SKM-1 (cell line): Measurements from ENCODE around the gene SHFL.

Experiments
- DNase-seq: peaks from one replicate; lab custom pipeline; 2025; ENCODE audit not compliant: unreplicated experiment; lab: John Stamatoyannopoulos, UW

The SHFL gene

GRCh38 chr19:10085641-10086590 is at the start of gene SHFL:
Gene SHFL, plus strand, starts transcription at chr19:10086317. Its CDS starts 111 bp downstream, at chr19:10086428.
- peak; percentile 17 for DNase-seq

- no peak for DNase-seq
Observed at GRCh38 chr19:10036601-10037071, 49.5 kb upstream of the SHFL start.

GRCh38 chr19:10037367-10037766 is 48.8 kb upstream of the SHFL start:
- no peak for DNase-seq

- DNase-seq, result no peak
Observed at GRCh38 chr19:10037809-10038208, 48.3 kb upstream of the SHFL start.

GRCh38 chr19:10043286-10043927 is 42.7 kb upstream of the SHFL start:
- no peak for DNase-seq

- no peak for DNase-seq
Observed at GRCh38 chr19:10044390-10044789, 41.7 kb upstream of the SHFL start.

- DNase-seq, result no peak
Observed at GRCh38 chr19:10045371-10045770, 40.7 kb upstream of the SHFL start.

- DNase-seq, result no peak
Observed at GRCh38 chr19:10049626-10050025, 36.5 kb upstream of the SHFL start.

GRCh38 chr19:10052602-10053360 is 33.3 kb upstream of the SHFL start:
- DNase-seq, result no peak

GRCh38 chr19:10061717-10062310 is 24.3 kb upstream of the SHFL start:
- no peak for DNase-seq

- no peak for DNase-seq
Observed at GRCh38 chr19:10068205-10068604, 17.9 kb upstream of the SHFL start.

- no peak for DNase-seq
Observed at GRCh38 chr19:10069046-10069445, 17.1 kb upstream of the SHFL start.

- DNase-seq, result no peak
Observed at GRCh38 chr19:10070730-10071446, 15.2 kb upstream of the SHFL start.

- DNase-seq, result peak; percentile 11
Observed at GRCh38 chr19:10074153-10074552, 12.0 kb upstream of the SHFL start.

- DNase-seq, result no peak
Observed at GRCh38 chr19:10076535-10076934, 9.6 kb upstream of the SHFL start.

GRCh38 chr19:10078329-10078728 is 7.8 kb upstream of the SHFL start:
- no peak for DNase-seq

GRCh38 chr19:10079031-10079453 is 7.1 kb upstream of the SHFL start:
- no peak for DNase-seq

- no peak for DNase-seq
Observed at GRCh38 chr19:10083911-10084310, 2.2 kb upstream of the SHFL start.

- no peak for DNase-seq
Observed at GRCh38 chr19:10084803-10085202, 1.3 kb upstream of the SHFL start.

GRCh38 chr19:10086591-10087192 is 575 bp downstream of the SHFL start:
- DNase-seq, result no peak
